GM21786 (cell line): ENCODE measurements around the gene OIT3.

Experiments
- ATAC-seq: cut with Tn5 transposase; IDR thresholded peaks from one replicate; pipeline ENCODE4 v1.9.1; 2021; ENCODE audit not compliant: unreplicated experiment

The OIT3 gene

GRCh38 chr10:72893136-72893798 is at the start of gene OIT3:
TSS of gene OIT3 (plus strand) at chr10:72893739. CDS start at chr10:72893799, 60 bp downstream.
- no peak for ATAC-seq

- no peak for ATAC-seq
These were observed 47.3 kb upstream of the OIT3 start for GRCh38 chr10:72846238-72846637.

GRCh38 chr10:72847681-72848080 is 45.9 kb upstream of the OIT3 start:
- ATAC-seq, result no peak

- ATAC-seq, result no peak
These were observed 42.7 kb upstream of the OIT3 start for GRCh38 chr10:72850861-72851260.

- no peak for ATAC-seq
These were observed 42.0 kb upstream of the OIT3 start for GRCh38 chr10:72851509-72851908.

GRCh38 chr10:72852508-72852907 is 41.0 kb upstream of the OIT3 start:
- ATAC-seq, result no peak

GRCh38 chr10:72855129-72855528 is 38.4 kb upstream of the OIT3 start:
- no peak for ATAC-seq

- no peak for ATAC-seq
These were observed 37.7 kb upstream of the OIT3 start for GRCh38 chr10:72855790-72856189.

- no peak for ATAC-seq
These were observed 35.5 kb upstream of the OIT3 start for GRCh38 chr10:72858067-72858466.

- no peak for ATAC-seq
These were observed 30.6 kb upstream of the OIT3 start for GRCh38 chr10:72862957-72863356.

GRCh38 chr10:72875250-72876055 is 18.1 kb upstream of the OIT3 start:
- no peak for ATAC-seq

- no peak for ATAC-seq
These were observed 14.3 kb upstream of the OIT3 start for GRCh38 chr10:72879245-72879644.

GRCh38 chr10:72881291-72881690 is 12.2 kb upstream of the OIT3 start:
- ATAC-seq, result no peak

- no peak for ATAC-seq
These were observed 9.7 kb upstream of the OIT3 start for GRCh38 chr10:72883861-72884260.

GRCh38 chr10:72885953-72886352 is 7.6 kb upstream of the OIT3 start:
- no peak for ATAC-seq

GRCh38 chr10:72886621-72887020 is 6.9 kb upstream of the OIT3 start:
- no peak for ATAC-seq

GRCh38 chr10:72887043-72887442 is 6.5 kb upstream of the OIT3 start:
- ATAC-seq, result no peak

GRCh38 chr10:72888151-72888638 is 5.3 kb upstream of the OIT3 start:
- no peak for ATAC-seq

- ATAC-seq, result no peak
These were observed 4.1 kb upstream of the OIT3 start for GRCh38 chr10:72889391-72889831.

GRCh38 chr10:72890086-72890485 is 3.5 kb upstream of the OIT3 start:
- no peak for ATAC-seq

- no peak for ATAC-seq
These were observed 1.8 kb downstream of the OIT3 start for GRCh38 chr10:72895236-72895850.

- no peak for ATAC-seq
These were observed 5.1 kb downstream of the OIT3 start for GRCh38 chr10:72898616-72899015.
